ENCODE data around the gene GRAMD1A.
"Not testable (repeated sequence)": the region's sequence is repeated elsewhere in the genome, so short reads cannot be mapped to it uniquely, and the experiment has no call there.

The GRAMD1A gene

GRCh38 chr19:35038623-35039512, 38.7 kb downstream of the GRAMD1A start:
- no peak for DNase-seq

GRCh38 chr19:35039881-35040825, 40.0 kb downstream of the GRAMD1A start:
- no peak for DNase-seq

GRCh38 chr19:35040826-35041547, 40.9 kb downstream of the GRAMD1A start:
- no peak for DNase-seq

- no peak for DNase-seq
Observed at GRCh38 chr19:35041548-35042055, 41.5 kb downstream of the GRAMD1A start, which contains the start of gene HPN. HPN (plus strand) TSS chr19:35041721; CDS start chr19:35042507, 786 bp downstream.

- DNase-seq: no peak
Observed at GRCh38 chr19:35042056-35042730, 42.1 kb downstream of the GRAMD1A start.

GRCh38 chr19:35042954-35043604, 43.0 kb downstream of the GRAMD1A start:
- no peak for DNase-seq

- no peak for DNase-seq
Observed at GRCh38 chr19:35043906-35044305, 43.8 kb downstream of the GRAMD1A start.

- DNase-seq: peak; percentile 31
Observed at GRCh38 chr19:35044317-35045117, 44.4 kb downstream of the GRAMD1A start.

GRCh38 chr19:35045667-35046300, 45.7 kb downstream of the GRAMD1A start:
- no peak for DNase-seq

- no peak for DNase-seq
Observed at GRCh38 chr19:35046461-35046860, 46.3 kb downstream of the GRAMD1A start.

GRCh38 chr19:35048911-35049411, 48.8 kb downstream of the GRAMD1A start:
- DNase-seq: no peak

- no peak for DNase-seq
Observed at GRCh38 chr19:35049456-35049855, 49.3 kb downstream of the GRAMD1A start.

GRCh38 chr19:35050662-35051061, 50.5 kb downstream of the GRAMD1A start:
- DNase-seq: not testable (repeated sequence)

GRCh38 chr19:35051268-35051667, 51.1 kb downstream of the GRAMD1A start:
- DNase-seq: not testable (repeated sequence)

GRCh38 chr19:35051796-35052195, 51.7 kb downstream of the GRAMD1A start:
- DNase-seq: no peak

- DNase-seq: no peak
Observed at GRCh38 chr19:35052599-35053190, 52.6 kb downstream of the GRAMD1A start.

GRCh38 chr19:35053667-35054293, 53.7 kb downstream of the GRAMD1A start:
- no peak for DNase-seq

- no peak for DNase-seq
Observed at GRCh38 chr19:35054626-35055025, 54.5 kb downstream of the GRAMD1A start.

GRCh38 chr19:35055715-35056179, 55.6 kb downstream of the GRAMD1A start:
- DNase-seq: no peak

All from activated CD4-positive, alpha-beta T cell treated with anti-CD3 and anti-CD28 coated beads for 1 hour (primary cell).